Ammon's horn (tissue), 1 donor: ENCODE measurements around the gene CBX2.
A peak's percentile ranks its signal among the peaks of the same experiment; 100 is the strongest.

Experiments used
- DNase-seq: peaks from one replicate; pipeline ENCODE4 v3.0.0-alpha.2; 2016; ENCODE audit warnings: low spot score

Gene CBX2

GRCh38 chr17:79812353-79813258 lies 34.7 kb downstream of the CBX2 start:
- DNase-seq: no peak

- DNase-seq: no peak
Observed at GRCh38 chr17:79813297-79814126, 35.6 kb downstream of the CBX2 start.

- no peak for DNase-seq
Observed at GRCh38 chr17:79814127-79814973, 36.4 kb downstream of the CBX2 start.

GRCh38 chr17:79814974-79815835 lies 37.3 kb downstream of the CBX2 start:
- no peak for DNase-seq

GRCh38 chr17:79815836-79816461 lies 38.0 kb downstream of the CBX2 start:
- DNase-seq: no peak

GRCh38 chr17:79818026-79818758 lies 40.2 kb downstream of the CBX2 start:
- no peak for DNase-seq

DNA sequence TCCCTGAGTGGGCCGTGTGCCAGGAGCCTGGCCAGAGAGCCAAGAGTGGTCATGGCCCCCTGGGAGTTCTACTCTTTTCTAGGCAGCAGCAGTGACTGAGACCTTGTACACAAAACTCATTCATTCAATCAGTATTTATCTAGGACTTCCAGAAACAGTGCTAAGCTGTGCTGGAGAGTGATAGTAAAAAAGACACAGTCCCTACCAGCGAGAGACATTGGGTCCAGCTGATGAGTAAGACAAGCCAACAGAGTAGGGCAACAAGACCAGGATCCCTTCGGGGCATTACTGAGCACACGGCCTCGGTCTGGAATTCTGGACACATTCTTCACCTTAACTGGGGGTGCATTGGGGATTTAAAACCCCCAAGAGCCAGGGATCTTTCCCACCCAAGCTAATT lies 41.1 kb downstream of the CBX2 start:
- DNase-seq: no peak

GRCh38 chr17:79819534-79820276 lies 41.8 kb downstream of the CBX2 start:
- DNase-seq: no peak

DNA sequence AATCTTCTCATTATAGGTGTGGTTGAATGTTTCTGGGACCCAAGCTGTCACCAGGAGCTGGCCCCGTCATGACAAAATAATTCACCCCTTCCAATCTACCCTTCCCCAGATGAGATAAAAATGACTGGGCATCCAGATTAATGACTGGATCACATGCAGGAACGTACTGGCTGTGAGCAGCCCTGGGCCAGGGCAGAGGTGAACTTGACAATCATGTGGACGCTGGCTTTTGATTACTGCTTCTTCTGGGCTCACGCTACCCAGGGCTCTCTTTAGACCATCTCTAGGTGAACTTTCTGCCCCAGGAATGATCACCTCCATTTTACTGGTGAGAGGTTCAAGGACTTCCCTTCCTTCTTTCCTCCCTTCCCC lies 43.0 kb downstream of the CBX2 start:
- DNase-seq: no peak

DNA sequence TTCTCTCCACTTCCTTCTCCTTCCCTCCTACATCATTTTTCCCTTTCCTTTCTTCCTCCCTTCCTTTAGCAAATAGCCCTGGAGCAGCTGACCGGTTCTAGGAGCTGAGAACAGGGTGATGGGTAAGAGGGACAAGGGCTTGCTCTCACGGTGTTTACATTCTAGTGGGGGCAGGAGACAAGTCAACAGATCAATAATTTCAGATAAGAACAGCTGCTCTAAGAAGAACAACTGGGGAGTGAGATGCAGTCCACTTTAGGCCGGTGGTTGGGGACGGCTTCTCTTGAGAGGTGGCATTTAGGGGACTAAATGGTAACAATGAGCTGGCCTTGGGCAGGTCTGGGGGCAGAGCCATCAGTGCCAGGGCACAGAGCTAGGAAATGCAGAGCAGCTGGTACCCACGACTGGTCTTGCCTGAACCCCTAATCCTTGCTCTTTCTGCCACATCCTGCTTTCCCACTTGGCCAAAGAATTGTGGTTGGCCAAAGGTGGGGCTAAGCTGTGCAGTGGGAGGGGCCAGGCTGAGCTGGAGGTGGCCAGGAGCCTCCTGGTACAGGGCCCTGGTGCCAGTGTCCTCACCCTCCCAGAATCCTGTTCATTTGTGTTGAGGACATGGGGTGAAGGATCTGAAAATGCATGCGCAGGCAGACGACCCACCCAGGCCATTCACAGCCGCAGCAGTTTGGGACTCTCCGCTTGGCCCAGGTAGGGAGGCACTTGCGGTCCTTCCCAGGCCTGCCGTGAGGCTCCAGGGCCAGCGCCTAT lies 43.6 kb downstream of the CBX2 start:
- DNase-seq: no peak

GRCh38 chr17:79822583-79823124 lies 44.7 kb downstream of the CBX2 start:
- no peak for DNase-seq

GRCh38 chr17:79824234-79824633 lies 46.3 kb downstream of the CBX2 start:
- no peak for DNase-seq

DNA sequence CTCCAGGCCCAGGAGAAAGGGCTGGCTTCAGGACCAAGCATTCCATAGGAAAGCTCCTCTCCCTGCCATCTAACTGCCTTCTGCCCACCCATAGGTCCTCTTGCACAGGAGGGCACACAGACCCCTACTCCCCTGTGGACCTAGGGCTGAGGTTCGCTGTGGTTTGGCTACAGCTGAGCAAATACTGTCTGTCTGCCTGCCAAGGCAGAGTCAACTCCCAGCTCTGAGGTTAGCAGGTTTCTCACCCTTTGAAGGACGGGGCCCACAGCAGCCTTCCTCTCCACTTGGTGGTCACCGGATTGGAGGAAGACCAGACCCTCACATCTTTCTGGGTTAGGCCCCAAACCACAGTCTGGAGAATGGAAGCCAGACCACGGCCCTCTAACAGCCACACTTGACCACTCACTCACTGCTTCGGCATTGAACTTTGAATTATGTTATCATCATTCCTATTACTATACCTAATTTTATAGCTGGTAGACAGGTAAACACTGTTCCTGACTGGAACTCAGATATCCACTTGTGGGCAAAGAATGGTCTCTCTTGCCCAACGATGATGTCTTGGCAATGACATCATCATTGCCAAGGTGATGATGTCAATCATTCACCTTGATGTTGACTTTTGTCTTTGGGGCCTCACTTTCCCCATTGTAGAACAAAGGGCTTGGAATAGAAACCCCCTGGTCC lies 47.1 kb downstream of the CBX2 start:
- DNase-seq: no peak

GRCh38 chr17:79825580-79825921 lies 47.6 kb downstream of the CBX2 start:
- DNase-seq: no peak

- peak; percentile 58 for DNase-seq
Observed at GRCh38 chr17:79826204-79826680, 48.3 kb downstream of the CBX2 start.

DNA sequence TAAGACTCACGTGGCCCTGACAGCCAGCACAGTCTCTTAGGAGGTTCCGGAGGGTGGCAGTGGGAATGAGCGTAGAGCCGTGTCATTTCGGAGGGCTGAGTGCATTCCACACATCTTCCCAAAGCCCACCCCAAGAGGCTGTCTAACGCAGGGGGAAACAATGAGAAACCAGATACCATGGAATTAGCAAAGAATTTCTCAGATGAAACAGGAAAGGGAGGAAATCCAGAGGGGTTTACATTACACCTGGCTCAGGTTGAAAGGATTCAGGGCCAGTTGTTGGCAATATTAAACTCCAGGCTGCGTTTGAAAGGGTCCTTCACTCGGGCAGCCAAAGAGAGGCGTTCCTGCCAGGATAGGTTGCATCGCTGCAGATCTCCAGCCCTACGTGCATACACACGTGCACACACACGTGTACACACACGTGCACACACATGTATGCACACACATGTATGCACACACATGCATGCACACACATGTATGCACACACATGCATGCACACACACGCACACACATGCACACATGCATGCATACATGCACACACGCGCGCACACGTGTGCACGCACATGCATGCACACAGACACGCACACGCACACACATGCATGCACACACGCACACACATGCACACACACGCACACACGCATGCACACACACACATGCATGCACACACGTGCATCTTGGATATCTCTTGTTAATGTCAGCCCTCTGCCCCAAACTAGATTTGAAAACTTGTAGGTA lies 49.1 kb downstream of the CBX2 start:
- no peak for DNase-seq

DNA sequence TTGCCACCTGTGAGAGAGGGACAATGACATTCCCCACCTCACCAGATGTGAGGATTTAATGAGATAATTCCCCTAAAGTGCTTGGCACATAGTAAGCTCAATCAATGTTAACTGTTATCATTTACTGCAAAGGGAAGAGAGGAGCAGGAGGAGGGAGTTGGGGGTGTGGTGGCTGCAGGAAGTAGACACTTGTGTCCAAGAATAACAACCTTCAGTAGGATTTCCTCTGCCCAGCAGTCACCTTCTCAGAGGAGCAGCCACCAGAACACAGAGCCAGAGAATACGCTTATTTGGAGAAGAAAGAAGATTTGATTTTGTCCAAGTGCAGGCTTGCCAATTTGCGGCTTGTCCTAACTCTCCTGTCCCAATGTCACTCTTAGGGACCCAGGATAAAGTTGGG lies 51.1 kb downstream of the CBX2 start:
- DNase-seq: no peak
